HG03097 (cell line): ENCODE data around the gene PLEKHA6.
"Not testable (repeated sequence)": the region's sequence is repeated elsewhere in the genome, so short reads cannot be mapped to it uniquely, and the experiment has no call there.

Experiments used
- ATAC-seq: cut with Tn5 transposase; IDR thresholded peaks from one replicate; pipeline ENCODE4 v1.9.1; 2021; ENCODE audit not compliant: unreplicated experiment, low FRiP score

Gene PLEKHA6

GRCh38 chr1:204316164-204316563, 43.6 kb downstream of the PLEKHA6 start:
- no peak for ATAC-seq

- ATAC-seq: no peak
Observed at GRCh38 chr1:204314893-204315658, 44.7 kb downstream of the PLEKHA6 start.

- ATAC-seq: no peak
Observed at GRCh38 chr1:204314171-204314892, 45.4 kb downstream of the PLEKHA6 start.

- ATAC-seq: no peak
Observed at GRCh38 chr1:204313675-204314074, 46.1 kb downstream of the PLEKHA6 start.

- not testable (repeated sequence) for ATAC-seq
Observed at GRCh38 chr1:204310970-204311369, 48.8 kb downstream of the PLEKHA6 start.

GRCh38 chr1:204308023-204308628, 51.6 kb downstream of the PLEKHA6 start:
- ATAC-seq: no peak

GRCh38 chr1:204307334-204307883, 52.3 kb downstream of the PLEKHA6 start:
- ATAC-seq: no peak

GRCh38 chr1:204306076-204306475, 53.7 kb downstream of the PLEKHA6 start:
- ATAC-seq: no peak

- ATAC-seq: no peak
Observed at GRCh38 chr1:204304067-204304466, 55.7 kb downstream of the PLEKHA6 start.

- ATAC-seq: no peak
Observed at GRCh38 chr1:204302769-204303168, 57.0 kb downstream of the PLEKHA6 start.

GRCh38 chr1:204301171-204301957, 58.4 kb downstream of the PLEKHA6 start:
- ATAC-seq: no peak

GRCh38 chr1:204299814-204300365, 59.8 kb downstream of the PLEKHA6 start:
- ATAC-seq: no peak

- ATAC-seq: no peak
Observed at GRCh38 chr1:204296431-204296988, 63.2 kb downstream of the PLEKHA6 start.

GRCh38 chr1:204295671-204296070, 64.1 kb downstream of the PLEKHA6 start:
- ATAC-seq: no peak

- no peak for ATAC-seq
Observed at GRCh38 chr1:204294357-204294756, 65.4 kb downstream of the PLEKHA6 start.

- no peak for ATAC-seq
Observed at GRCh38 chr1:204293605-204294337, 66.0 kb downstream of the PLEKHA6 start.

- ATAC-seq: no peak
Observed at GRCh38 chr1:204292740-204293139, 67.0 kb downstream of the PLEKHA6 start.

GRCh38 chr1:204289280-204289679, 70.4 kb downstream of the PLEKHA6 start:
- no peak for ATAC-seq

- no peak for ATAC-seq
Observed at GRCh38 chr1:204288021-204288588, 71.6 kb downstream of the PLEKHA6 start.
